Glutamatergic neuron (in vitro differentiated cells): ENCODE measurements around the gene CLEC1A. TPM values are rescaled to one million over a fixed set of nuclear protein-coding genes. Genes with fewer than 3 reads are reported as not detected.

ENCODE experiments used
- DNase-seq: peaks from one replicate; pipeline ENCODE4 v3.0.0; 2022
- H3K27ac Mint-ChIP-seq: one replicate; pipeline ENCODE4 v1.8.0; 2020; ENCODE audit warnings: mild to moderate bottlenecking, mixed read lengths, inconsistent platforms; ENCODE audit not compliant: unreplicated experiment
- H3K27me3 Mint-ChIP-seq: one replicate; pipeline ENCODE4 v1.8.0; 2020; ENCODE audit warnings: mild to moderate bottlenecking, moderate library complexity, mixed read lengths, inconsistent platforms; ENCODE audit not compliant: unreplicated experiment
- H3K36me3 Mint-ChIP-seq: one replicate; pipeline ENCODE4 v1.8.0; 2020; ENCODE audit warnings: mild to moderate bottlenecking, mixed read lengths, inconsistent platforms; ENCODE audit not compliant: unreplicated experiment
- H3K4me1 Mint-ChIP-seq: one replicate; pipeline ENCODE4 v1.8.0; 2020; ENCODE audit warnings: mild to moderate bottlenecking, low read depth, mixed read lengths, inconsistent platforms; ENCODE audit not compliant: unreplicated experiment
- H3K4me3 Mint-ChIP-seq: one replicate; pipeline ENCODE4 v1.8.0; 2020; ENCODE audit warnings: mild to moderate bottlenecking, mixed read lengths, inconsistent platforms; ENCODE audit not compliant: unreplicated experiment
- H3K9me3 Mint-ChIP-seq: one replicate; pipeline ENCODE4 v1.8.0; 2020; ENCODE audit warnings: mild to moderate bottlenecking, moderate library complexity, mixed read lengths, inconsistent platforms; ENCODE audit not compliant: unreplicated experiment
- total RNA-seq: library from RNA; stranded (reverse); fragmentation: NEBNext Ultra II Directional; extraction: Animal tissue kit (Norgen Biotek cat#: 25700); gene quantifications from one replicate; pipeline ENCODE4 v1.2.1, GENCODE V29; 2021; ENCODE audit not compliant: unreplicated experiment
- TF ChIP-seq, protein P1 (sequence below): fragments of 200-600 bp; sonication (generic); IDR thresholded peaks from one replicate; pipeline ENCODE4 v1.5.0; 2021; ENCODE audit not compliant: partially characterized antibody, unreplicated experiment

CLEC1A gene
- total RNA-seq, 1 donor from 2014 or later: not detected

- no peaks in the 10 kb centered on the region for H3K4me1 Mint-ChIP-seq
- no peak overlapping the region for H3K4me3 Mint-ChIP-seq
- no peak for DNase-seq
- H3K36me3 Mint-ChIP-seq: peaks cover 4% of the 10 kb centered on the region
- TF ChIP-seq, protein P1, sequence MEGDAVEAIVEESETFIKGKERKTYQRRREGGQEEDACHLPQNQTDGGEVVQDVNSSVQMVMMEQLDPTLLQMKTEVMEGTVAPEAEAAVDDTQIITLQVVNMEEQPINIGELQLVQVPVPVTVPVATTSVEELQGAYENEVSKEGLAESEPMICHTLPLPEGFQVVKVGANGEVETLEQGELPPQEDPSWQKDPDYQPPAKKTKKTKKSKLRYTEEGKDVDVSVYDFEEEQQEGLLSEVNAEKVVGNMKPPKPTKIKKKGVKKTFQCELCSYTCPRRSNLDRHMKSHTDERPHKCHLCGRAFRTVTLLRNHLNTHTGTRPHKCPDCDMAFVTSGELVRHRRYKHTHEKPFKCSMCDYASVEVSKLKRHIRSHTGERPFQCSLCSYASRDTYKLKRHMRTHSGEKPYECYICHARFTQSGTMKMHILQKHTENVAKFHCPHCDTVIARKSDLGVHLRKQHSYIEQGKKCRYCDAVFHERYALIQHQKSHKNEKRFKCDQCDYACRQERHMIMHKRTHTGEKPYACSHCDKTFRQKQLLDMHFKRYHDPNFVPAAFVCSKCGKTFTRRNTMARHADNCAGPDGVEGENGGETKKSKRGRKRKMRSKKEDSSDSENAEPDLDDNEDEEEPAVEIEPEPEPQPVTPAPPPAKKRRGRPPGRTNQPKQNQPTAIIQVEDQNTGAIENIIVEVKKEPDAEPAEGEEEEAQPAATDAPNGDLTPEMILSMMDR: no peak
- no peaks in the 10 kb centered on the region for H3K27me3 Mint-ChIP-seq
- H3K27ac Mint-ChIP-seq: no peak overlapping the region
- H3K9me3 Mint-ChIP-seq: peaks cover 4% of the 10 kb centered on the region
These were observed 12.7 kb upstream of the CLEC1A start for GRCh38 chr12:10111451-10111850.

DNA sequence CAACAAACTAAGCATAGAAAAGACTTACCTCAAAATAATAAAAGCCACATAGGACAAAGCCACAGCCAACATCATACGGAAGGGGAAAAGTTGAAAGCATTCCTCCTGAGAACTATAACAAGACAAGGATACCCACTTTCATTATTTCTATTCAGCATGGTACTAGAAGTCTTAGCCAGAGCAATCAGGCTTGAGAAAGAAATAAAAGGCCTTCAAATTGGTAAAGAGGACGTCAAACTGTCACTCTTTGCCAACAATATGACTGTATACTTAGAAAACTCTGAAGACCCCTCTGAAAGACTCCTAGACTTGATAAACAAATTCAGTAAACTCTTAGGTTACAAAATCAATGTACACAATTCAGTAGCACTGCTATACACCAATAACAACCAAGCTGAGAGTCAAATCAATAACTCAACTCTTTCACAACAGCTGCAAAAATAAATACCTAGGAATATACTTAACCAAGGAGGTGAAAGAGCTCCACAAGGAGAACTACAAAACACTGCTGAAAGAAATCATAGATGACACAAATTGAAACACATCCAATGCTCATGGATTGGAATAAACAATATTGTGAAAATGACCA is 11.6 kb upstream of the CLEC1A start:
- Mint-ChIP-seq H3K9me3 (peaks cover 4% of the 10 kb centered on the region), H3K4me3 (no peak overlapping the region), H3K36me3 (peaks cover 4% of the 10 kb centered on the region), H3K27ac (no peak overlapping the region), H3K4me1 (no peaks in the 10 kb centered on the region), H3K27me3 (no peaks in the 10 kb centered on the region)
- DNase-seq: no peak
- TF ChIP-seq, protein P1: no peak

DNA sequence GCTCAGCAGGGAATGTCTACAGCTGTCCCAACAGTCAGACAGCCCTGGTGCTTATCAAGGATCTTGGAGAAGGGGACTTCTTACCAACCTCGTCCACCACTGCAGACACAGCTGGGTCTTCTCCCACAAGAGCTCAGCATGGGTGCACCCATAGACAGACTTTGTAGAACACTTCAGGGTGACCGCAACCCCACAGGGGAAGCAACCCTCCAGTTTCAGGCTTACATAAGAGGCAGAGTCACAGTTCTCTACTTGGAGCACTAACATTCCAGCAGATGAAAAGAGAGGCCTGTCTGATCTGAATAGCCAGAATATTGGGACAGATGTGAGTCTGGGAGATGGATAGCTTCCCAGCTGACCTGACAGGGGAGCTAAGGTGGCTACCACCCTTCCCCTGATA is 3.5 kb upstream of the CLEC1A start:
- no peak overlapping the region for H3K4me3 Mint-ChIP-seq
- TF ChIP-seq, protein P1: no peak
- peaks cover 2% of the 10 kb centered on the region for H3K4me1 Mint-ChIP-seq
- DNase-seq: no peak
- H3K36me3 Mint-ChIP-seq: peaks cover 7% of the 10 kb centered on the region
- peaks cover 5% of the 10 kb centered on the region for H3K27me3 Mint-ChIP-seq
- H3K9me3 Mint-ChIP-seq: peaks cover 5% of the 10 kb centered on the region
- H3K27ac Mint-ChIP-seq: no peak overlapping the region

DNA sequence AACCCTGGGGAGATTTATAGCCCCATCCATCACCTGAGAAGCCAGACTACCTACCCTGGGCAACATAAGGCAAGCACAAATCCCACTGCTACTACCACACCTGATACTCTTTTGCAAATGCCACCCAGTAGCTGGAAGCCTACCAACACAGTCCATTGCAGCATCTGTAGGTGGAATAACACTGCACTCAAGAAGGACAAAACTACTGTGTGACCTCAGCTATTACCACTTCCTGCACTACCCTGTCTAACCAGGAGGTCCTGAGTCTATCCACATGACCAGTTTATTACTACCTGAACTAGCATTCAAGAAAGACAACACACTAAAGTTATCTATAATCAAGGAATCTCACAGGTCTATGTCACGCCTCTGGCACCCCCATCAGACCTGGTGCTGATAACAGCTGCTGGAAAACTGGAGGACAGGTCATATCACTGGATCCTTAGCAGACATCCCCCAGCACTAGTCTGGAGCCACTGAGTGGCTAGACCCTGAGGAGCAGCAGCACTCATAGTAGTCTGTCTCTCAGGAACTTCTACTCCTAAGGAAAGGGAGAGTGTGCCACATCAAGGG is 2.9 kb upstream of the CLEC1A start:
- Mint-ChIP-seq H3K4me3 (no peak overlapping the region), H3K9me3 (peaks cover 5% of the 10 kb centered on the region), H3K27me3 (peaks cover 5% of the 10 kb centered on the region), H3K27ac (no peak overlapping the region), H3K4me1 (peaks cover 2% of the 10 kb centered on the region), H3K36me3 (peaks cover 7% of the 10 kb centered on the region)
- TF ChIP-seq, protein P1: no peak
- DNase-seq: no peak

- TF ChIP-seq, protein P1: no peak
- Mint-ChIP-seq H3K27me3 (peaks cover 5% of the 10 kb centered on the region), H3K4me3 (no peak overlapping the region), H3K36me3 (peaks cover 7% of the 10 kb centered on the region), H3K9me3 (peaks cover 5% of the 10 kb centered on the region), H3K4me1 (peaks cover 2% of the 10 kb centered on the region), H3K27ac (no peak overlapping the region)
- no peak for DNase-seq
These were observed 2.3 kb upstream of the CLEC1A start for GRCh38 chr12:10101042-10101579.
